GM18505 (cell line): ENCODE results near the gene ASB14.

Experiments
- ATAC-seq: cut with Tn5 transposase; IDR thresholded peaks from one replicate; pipeline ENCODE4 v1.9.1; 2021; ENCODE audit not compliant: unreplicated experiment
- POLR2A ChIP-seq: IDR thresholded peaks from 4 replicates; pipeline ENCODE4 v1.6.1; 2011; ENCODE audit warnings: borderline replicate concordance; ENCODE audit not compliant: insufficient read depth, insufficient read length; ENCODE audit errors: extremely low read depth

ASB14 gene

GRCh38 chr3:57283334-57283733 is 9.2 kb downstream of the ASB14 start:
- TF ChIP-seq POLR2A: no peak
- ATAC-seq: no peak

DNA sequence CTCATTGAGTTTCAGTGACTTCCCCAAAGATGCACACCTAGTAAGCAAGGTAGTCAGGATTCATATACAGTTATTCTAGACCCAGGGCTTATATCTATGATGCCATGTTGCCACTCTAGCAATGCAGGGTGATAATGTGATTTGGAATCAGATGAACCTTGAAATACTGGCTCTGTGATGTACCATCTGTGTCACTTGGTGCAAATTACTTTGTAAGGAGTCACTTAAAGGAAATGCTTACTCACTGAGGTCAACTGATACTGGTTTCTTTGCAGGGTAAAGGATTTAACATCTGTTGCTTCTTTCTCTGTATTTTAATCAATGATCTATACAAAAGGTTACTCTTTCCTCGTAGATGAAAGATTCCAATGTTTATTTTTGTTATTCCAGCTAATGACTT is 10.8 kb downstream of the ASB14 start:
- no peak for TF ChIP-seq POLR2A
- ATAC-seq: no peak

DNA sequence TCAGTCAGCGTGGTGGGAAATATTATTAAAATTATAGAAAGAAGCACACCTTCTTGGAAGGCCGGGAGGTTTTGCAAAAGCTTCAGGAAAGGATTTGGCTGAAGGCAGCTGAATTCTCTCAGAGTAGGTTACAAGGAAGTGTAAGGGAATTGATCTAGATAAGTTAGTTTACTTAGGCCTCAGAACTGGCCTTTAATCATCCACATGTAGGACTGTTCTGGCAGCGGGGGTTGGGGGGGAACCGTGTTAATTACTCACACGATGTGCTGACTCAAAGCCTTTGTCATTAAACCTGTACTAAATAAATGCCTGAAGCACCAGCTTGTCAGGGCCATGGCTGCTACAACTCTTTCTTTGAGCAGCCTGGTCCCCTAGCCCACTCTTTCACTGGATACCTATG is 12.8 kb downstream of the ASB14 start:
- TF ChIP-seq POLR2A: no peak
- no peak for ATAC-seq

DNA sequence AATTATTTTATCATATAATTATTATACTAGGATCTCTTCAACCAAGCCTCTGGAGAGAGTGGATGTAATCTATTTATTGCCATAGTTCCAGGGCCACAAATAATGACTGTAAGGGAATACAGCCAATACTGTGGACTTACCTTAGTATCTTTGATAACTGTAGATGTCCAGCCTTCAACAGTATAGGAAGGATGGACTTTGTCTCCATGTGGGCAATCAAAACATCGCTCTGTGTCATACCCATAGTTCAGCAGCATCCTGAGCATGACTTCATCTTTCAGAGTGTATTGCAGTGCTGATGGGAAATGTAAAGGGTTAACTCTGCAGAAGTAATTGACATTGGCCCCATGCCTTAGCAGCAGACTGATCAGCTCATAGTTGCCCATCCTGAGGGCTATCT is 14.2 kb downstream of the ASB14 start:
- TF ChIP-seq POLR2A: no peak
- ATAC-seq: no peak

DNA sequence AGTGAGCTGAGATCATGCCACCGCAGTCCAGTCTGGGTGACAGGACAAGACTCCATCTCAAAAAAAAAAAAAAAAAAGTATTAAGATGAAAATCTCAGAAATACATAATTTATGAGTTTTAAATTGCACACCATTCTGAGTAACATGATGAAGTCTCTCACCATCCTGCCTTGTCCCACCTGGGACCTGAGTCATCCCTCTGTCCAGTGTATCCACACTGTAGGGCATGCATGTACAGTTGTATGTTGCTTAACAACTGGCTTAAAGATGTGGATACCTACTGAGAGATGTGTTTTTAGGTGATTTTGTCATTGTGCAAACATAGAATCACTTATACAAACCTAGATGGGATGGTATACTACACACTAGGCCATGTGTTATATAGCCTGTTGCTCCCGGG is 17.1 kb downstream of the ASB14 start:
- ATAC-seq: no peak
- TF ChIP-seq POLR2A: no peak

DNA sequence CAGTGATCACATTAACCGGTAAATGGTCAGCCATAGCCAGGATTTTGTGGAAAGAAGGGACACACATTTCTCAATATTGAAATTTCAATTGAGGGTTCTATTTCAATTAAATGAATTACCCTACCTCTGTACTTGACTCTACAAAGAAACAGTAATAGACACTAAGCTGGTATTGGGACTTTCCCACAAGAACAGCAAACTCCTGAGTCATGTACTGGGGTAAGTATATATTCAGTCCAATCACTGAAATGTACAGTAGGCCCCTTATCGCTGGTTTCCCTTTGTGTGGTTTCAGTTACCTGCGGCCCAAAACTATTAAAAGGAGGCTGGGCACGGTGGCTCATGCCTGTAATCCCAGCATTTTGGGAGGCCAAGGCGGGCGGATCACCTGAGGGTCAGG is 17.6 kb downstream of the ASB14 start:
- no peak for ATAC-seq
- TF ChIP-seq POLR2A: no peak

DNA sequence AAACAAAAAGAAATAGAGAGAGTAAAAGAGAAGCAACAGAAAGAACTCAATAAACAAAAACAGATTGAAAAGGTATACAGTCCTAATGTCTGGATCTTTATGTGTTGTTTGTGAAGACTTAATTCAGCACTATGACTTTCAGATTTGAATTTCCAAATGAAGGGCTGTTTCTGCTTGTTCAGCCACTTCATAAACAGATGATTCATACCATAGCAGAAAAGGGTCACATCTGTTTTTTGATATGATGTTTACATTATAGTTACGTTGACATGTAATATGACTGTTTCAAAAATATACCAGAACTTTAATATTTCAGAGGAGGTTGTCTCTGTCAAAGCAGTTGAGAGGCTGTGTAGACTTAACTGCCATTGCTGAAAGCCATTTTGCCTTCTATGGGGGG is 24.1 kb downstream of the ASB14 start:
- no peak for TF ChIP-seq POLR2A
- ATAC-seq: no peak

DNA sequence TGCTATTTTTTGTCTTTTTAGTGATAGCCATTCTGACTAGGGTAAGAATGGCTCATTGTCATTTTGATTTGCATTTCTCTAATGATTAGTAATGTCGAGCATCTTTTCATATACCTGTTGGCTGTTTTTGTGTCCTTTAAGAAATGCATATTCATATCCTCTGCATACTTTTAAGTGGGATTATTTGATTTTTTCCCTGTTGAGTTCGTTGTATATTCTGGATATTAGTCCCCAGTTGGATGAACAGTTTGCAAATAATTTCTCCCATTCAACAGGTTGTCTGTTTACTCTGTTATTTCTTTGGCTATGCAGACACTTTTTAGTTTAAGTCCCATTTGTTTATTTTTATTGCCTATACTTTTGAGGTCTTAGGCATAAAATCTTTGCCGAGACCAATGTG is 30.6 kb downstream of the ASB14 start:
- no peak for TF ChIP-seq POLR2A
- ATAC-seq: no peak

GRCh38 chr3:57261119-57261518 is 31.4 kb downstream of the ASB14 start:
- TF ChIP-seq POLR2A: no peak

GRCh38 chr3:57257678-57258077 is 34.8 kb downstream of the ASB14 start:
- no peak for ATAC-seq
- no peak for TF ChIP-seq POLR2A

More at GRCh38 chr3:57261119-57261518, 31.4 kb downstream of the ASB14 start:
- no peak for ATAC-seq

DNA sequence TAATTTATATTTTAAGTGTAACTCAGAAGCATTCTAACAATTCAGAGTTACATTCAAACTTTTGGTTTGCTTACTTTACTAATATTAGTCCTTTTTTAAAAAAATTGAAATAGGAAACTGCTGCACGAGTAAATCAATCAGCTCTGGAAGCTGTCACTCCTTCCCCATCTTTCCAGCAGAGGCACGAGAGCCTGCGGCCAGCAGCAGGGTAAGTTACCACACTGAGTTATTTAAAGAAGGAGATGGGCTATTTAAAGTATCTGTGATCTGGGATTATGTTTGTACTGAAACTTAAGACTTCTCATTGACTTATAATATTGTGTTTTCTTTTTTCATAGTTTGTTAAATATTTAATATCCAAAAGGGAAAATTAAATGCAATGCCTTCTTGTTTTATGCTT is 35.6 kb downstream of the ASB14 start:
- no peak for ATAC-seq

GRCh38 chr3:57252404-57252803 is 40.1 kb downstream of the ASB14 start:
- ATAC-seq: no peak
- no peak for TF ChIP-seq POLR2A

More for the DNA sequence above, 35.6 kb downstream of the ASB14 start:
- no peak for TF ChIP-seq POLR2A

GRCh38 chr3:57244946-57245345 is 47.5 kb downstream of the ASB14 start:
- no peak for ATAC-seq
- no peak for TF ChIP-seq POLR2A

- no peak for ATAC-seq
- no peak for TF ChIP-seq POLR2A
Measured at GRCh38 chr3:57234613-57235575, 57.6 kb downstream of the ASB14 start.
